H1 (cell line): ENCODE measurements around the gene PLCL1. TPM values are rescaled to one million over a fixed set of nuclear protein-coding genes. Genes with fewer than 3 reads are reported as not detected.

Experiments used
- CTCF ChIA-PET: fragments of 300-600 bp; sonication (Branson Sonifier 250); formaldehyde crosslinking; loops from one replicate; lab custom pipeline; 2021; ENCODE audit not compliant: partially characterized antibody; lab: Charles Lee
- POLR2A ChIA-PET: fragments of 300-600 bp; sonication (Branson Sonifier 250); formaldehyde crosslinking; loops from one replicate; lab custom pipeline; 2021; ENCODE audit warnings: inconsistent platforms; ENCODE audit not compliant: partially characterized antibody; lab: Charles Lee
- DNase-seq, 2 experiments: peaks; one replicate each; pipeline versions ENCODE4 v3.0.0 to v3.0.0-alpha.2; 2010 to 2022; ENCODE audit warnings: low spot score in 2 of 2, low read depth in 1 of 2, mixed read lengths in 1 of 2
- FAIRE-seq: peaks from 2 replicates; lab custom pipeline; 2011; peaks lifted over from hg19 to GRCh38; lab: Jason Lieb, UNC
- H2AFZ ChIP-seq: 2 replicates; pipeline ENCODE4 v1.8.1; 2012; ENCODE audit warnings: low read length, inconsistent platforms
- H2AK5ac ChIP-seq: 2 replicates; pipeline ENCODE4 v1.6.1; 2013; ENCODE audit warnings: low read depth, low read length
- H2BK120ac ChIP-seq: replicated peaks from 2 replicates; pipeline ENCODE3; 2013; ENCODE audit warnings: low read depth, low read length, inconsistent platforms
- H2BK12ac ChIP-seq: 2 replicates; pipeline ENCODE4 v1.6.1; 2013; ENCODE audit warnings: low read depth, low read length
- H2BK15ac ChIP-seq: 2 replicates; pipeline ENCODE4 v1.6.1; 2013; ENCODE audit warnings: low read length
- H2BK20ac ChIP-seq: 2 replicates; pipeline ENCODE4 v1.6.1; 2013; ENCODE audit warnings: low read length
- H2BK5ac ChIP-seq: 2 replicates; pipeline ENCODE4 v1.6.1; 2013; ENCODE audit warnings: low read depth, low read length
- H3K14ac ChIP-seq: 2 replicates; pipeline ENCODE4 v1.6.1; 2013; ENCODE audit warnings: inconsistent platforms; ENCODE audit not compliant: insufficient read length
- H3K18ac ChIP-seq: 2 replicates; pipeline ENCODE4 v1.6.1; 2013; ENCODE audit warnings: low read length; ENCODE audit errors: extremely low read depth
- H3K23ac ChIP-seq: 2 replicates; pipeline ENCODE4 v1.6.1; 2013; ENCODE audit warnings: inconsistent platforms; ENCODE audit not compliant: insufficient read length
- H3K23me2 ChIP-seq: 2 replicates; pipeline ENCODE4 v1.6.1; 2013; ENCODE audit warnings: low read depth, low read length
- H3K27ac ChIP-seq: 2 replicates; pipeline ENCODE4 v1.6.1; 2011; ENCODE audit warnings: low read depth, low read length, inconsistent platforms
- H3K27me3 ChIP-seq, 4 experiments: replicated peaks in 1 of 4; 1 replicate in 1 of 4; 2 replicates in 3 of 4; pipeline versions ENCODE4 v1.6.1 to v1.8.1; 2011 to 2013; ENCODE audit warnings: low read length in 3 of 4, mild to moderate bottlenecking in 3 of 4, inconsistent platforms in 2 of 4, mixed read lengths in 2 of 4, moderate library complexity in 1 of 4; ENCODE audit not compliant: control insufficient read depth in 3 of 4, insufficient read depth in 3 of 4; ENCODE audit errors: extremely low read depth in 1 of 4
- H3K36me3 ChIP-seq, 4 experiments: 2 replicates each; pipeline versions ENCODE4 v1.6.1 to v1.8.1; 2011 to 2013; ENCODE audit warnings: mild to moderate bottlenecking in 4 of 4, low read length in 3 of 4, moderate library complexity in 2 of 4, control low read depth in 1 of 4, inconsistent platforms in 1 of 4; ENCODE audit not compliant: insufficient read depth in 4 of 4, control insufficient read depth in 2 of 4
- H3K4ac ChIP-seq: replicated peaks from 2 replicates; pipeline ENCODE3; 2013; ENCODE audit warnings: low read length, low read depth, mixed read lengths, inconsistent platforms; ENCODE audit not compliant: insufficient read length
- H3K4me1 ChIP-seq, 4 experiments: replicated peaks in 1 of 4; 1 replicate in 1 of 4; 2 replicates in 3 of 4; pipeline versions ENCODE4 v1.6.1 to v1.8.1; 2011 to 2013; ENCODE audit warnings: low read length in 3 of 4, inconsistent platforms in 2 of 4, mixed read lengths in 1 of 4; ENCODE audit not compliant: insufficient read depth in 4 of 4, control insufficient read depth in 3 of 4
- H3K4me2 ChIP-seq, 2 experiments: 2 replicates each; pipeline versions ENCODE4 v1.6.1 to v1.8.1; 2011 to 2013; ENCODE audit warnings: low read depth in 2 of 2, low read length in 2 of 2, control low read depth in 1 of 2, inconsistent platforms in 1 of 2, mild to moderate bottlenecking in 1 of 2; ENCODE audit not compliant: insufficient read depth in 1 of 2
- H3K4me3 ChIP-seq, 4 experiments: fragments of 200-600, 300-600 bp in 1 of 4; sonication (generic), shearing (Covaris generic), sonication (Bioruptor Twin) in 1 of 4; 2 replicates each; pipeline versions ENCODE4 v1.5.1 to v1.8.1; 2011 to 2016; ENCODE audit warnings: low read length in 4 of 4, low read depth in 3 of 4, control low read depth in 2 of 4, inconsistent platforms in 2 of 4, mild to moderate bottlenecking in 2 of 4, mixed read lengths in 1 of 4, moderate library complexity in 1 of 4; ENCODE audit not compliant: insufficient read depth in 2 of 4; ENCODE audit errors: extremely low read depth in 1 of 4
- H3K56ac ChIP-seq: replicated peaks from 2 replicates; pipeline ENCODE3; 2013; ENCODE audit warnings: low read depth, mild to moderate bottlenecking, mixed read lengths, low read length, inconsistent platforms; ENCODE audit not compliant: insufficient read length
- H3K79me1 ChIP-seq: 2 replicates; pipeline ENCODE4 v1.6.1; 2013; ENCODE audit warnings: low read depth, low read length, control low read depth
- H3K79me2 ChIP-seq, 2 experiments: 2 replicates each; pipeline versions ENCODE4 v1.6.1 to v1.8.1; 2012 to 2013; ENCODE audit warnings: low read length in 2 of 2, mild to moderate bottlenecking in 2 of 2, inconsistent platforms in 1 of 2; ENCODE audit not compliant: insufficient read depth in 2 of 2, control insufficient read depth in 1 of 2
- H3K9ac ChIP-seq, 4 experiments: replicated peaks in 1 of 4; 1 replicate in 1 of 4; 2 replicates in 3 of 4; pipeline versions ENCODE4 v1.6.1 to v1.8.1; 2011 to 2013; ENCODE audit warnings: low read depth in 3 of 4, low read length in 3 of 4, control low read depth in 2 of 4, mild to moderate bottlenecking in 2 of 4, moderate library complexity in 2 of 4, inconsistent platforms in 1 of 4; ENCODE audit errors: extremely low read depth in 1 of 4
- H3K9me3 ChIP-seq, 2 experiments: 2 replicates each; pipeline versions ENCODE4 v1.6.1 to v1.8.1; 2012 to 2013; ENCODE audit warnings: mild to moderate bottlenecking in 2 of 2, moderate library complexity in 2 of 2, control low read depth in 1 of 2, inconsistent platforms in 1 of 2, low read depth in 1 of 2, low read length in 1 of 2, mixed read lengths in 1 of 2; ENCODE audit not compliant: insufficient read depth in 2 of 2
- H4K20me1 ChIP-seq, 2 experiments: replicated peaks in 1 of 2; 2 replicates each; pipeline versions ENCODE3 to v1.8.1; 2011 to 2013; ENCODE audit warnings: inconsistent platforms in 2 of 2, low read length in 2 of 2, mild to moderate bottlenecking in 1 of 2; ENCODE audit not compliant: insufficient read depth in 2 of 2, control insufficient read depth in 1 of 2
- H4K5ac ChIP-seq: 2 replicates; pipeline ENCODE4 v1.6.1; 2013; ENCODE audit warnings: low read length, low read depth, mixed read lengths, inconsistent platforms; ENCODE audit not compliant: insufficient read length
- H4K8ac ChIP-seq: 2 replicates; pipeline ENCODE4 v1.8.0; 2013; ENCODE audit warnings: mild to moderate bottlenecking, moderate library complexity, low read length, inconsistent platforms; ENCODE audit not compliant: insufficient read depth; ENCODE audit errors: extremely low read depth
- H4K91ac ChIP-seq: replicated peaks from 2 replicates; pipeline ENCODE3; 2013; ENCODE audit warnings: low read length, mixed read lengths, inconsistent platforms; ENCODE audit not compliant: insufficient read length
- BCL11A ChIP-seq, 2 experiments: IDR thresholded peaks; one replicate each; pipeline ENCODE4 v1.6.1; 2011; ENCODE audit warnings: low read depth in 2 of 2, low read length in 2 of 2, mild to moderate bottlenecking in 2 of 2
- EP300 ChIP-seq, 2 experiments: IDR thresholded peaks; 1 replicate in 1 of 2; 2 replicates in 1 of 2; pipeline ENCODE4 v1.6.1; 2011 to 2012; ENCODE audit warnings: low read depth in 2 of 2, low read length in 2 of 2, mild to moderate bottlenecking in 2 of 2, borderline replicate concordance in 1 of 2, inconsistent platforms in 1 of 2, moderate library complexity in 1 of 2
- EZH2 ChIP-seq: fragments of 200-600 bp; sonication (generic); IDR thresholded peaks from 2 replicates; pipeline ENCODE4 v1.7.1; 2012; ENCODE audit warnings: low read depth, mild to moderate bottlenecking, moderate library complexity, low read length, inconsistent platforms; ENCODE audit not compliant: severe bottlenecking
- GTF2F1 ChIP-seq: IDR thresholded peaks from 2 replicates; pipeline ENCODE4 v1.6.1; 2012; ENCODE audit warnings: low read depth, low read length, improper control_type of control experiment, borderline replicate concordance
- MAFK ChIP-seq: IDR thresholded peaks from 2 replicates; pipeline ENCODE4 v1.6.1; 2012; ENCODE audit warnings: low read depth, mild to moderate bottlenecking, improper control_type of control experiment, low read length
- POLR2AphosphoS5 ChIP-seq: IDR thresholded peaks from 2 replicates; pipeline ENCODE4 v1.6.1; 2011; ENCODE audit warnings: low read depth, low read length
- SUZ12 ChIP-seq: fragments of 200-600 bp; sonication (generic); IDR thresholded peaks from 2 replicates; pipeline ENCODE4 v1.6.1; 2012; ENCODE audit warnings: mild to moderate bottlenecking, inconsistent platforms, low read length, moderate library complexity, mixed read lengths
- TAF1 ChIP-seq: IDR thresholded peaks from 2 replicates; pipeline ENCODE4 v1.6.1; 2011; ENCODE audit warnings: mild to moderate bottlenecking, low read depth, low read length
- TAF7 ChIP-seq: optimal IDR thresholded peaks from 2 replicates; pipeline ENCODE3; 2011; ENCODE audit warnings: low read depth, mild to moderate bottlenecking, inconsistent platforms, low read length, moderate library complexity, borderline replicate concordance
- WGBS, 2 experiments: shearing (Covaris generic) in 1 of 2; methylation state at CpG; one replicate each; pipeline versions ENCODE4 v1.1.6 to v1.1.7; 2013 to 2015; ENCODE audit warnings: low lambda C conversion rate in 2 of 2, mixed read lengths in 2 of 2, inconsistent platforms in 1 of 2, low coverage in 1 of 2, missing lambda C conversion rate in 1 of 2; ENCODE audit not compliant: insufficient replicate concordance in 2 of 2, insufficient coverage in 1 of 2, insufficient read length in 1 of 2; ENCODE audit errors: extremely low coverage in 1 of 2, missing lambda C conversion rate in 1 of 2; 5-methylcytosine and 5-hydroxymethylcytosine counted together
- polyA plus RNA-seq, 7 experiments: library from polyadenylated mRNA; depleted of rRNA in 3 of 7; stranded (reverse) in 5 of 7; unstranded in 2 of 7; fragments of >200 nt in 5 of 7; fragments of 200-250 nt in 2 of 7; gene quantifications; 1 replicate in 5 of 7; 2 replicates in 1 of 7; 4 replicates in 1 of 7; pipeline versions ENCODE4 v1.2.1 to v1.2.3, GENCODE V29; 2011 to 2013; ENCODE audit warnings: missing spikeins in 2 of 7, mixed read lengths in 2 of 7
- total RNA-seq: library from RNA; stranded (reverse); fragmentation: NEBNext Ultra II Directional; extraction: Animal tissue kit (Norgen Biotek cat#: 25700); gene quantifications from 2 replicates; pipeline ENCODE4 v1.2.1, GENCODE V29; 2021

PLCL1 gene
- total and polyA plus RNA-seq, 2 of the 8 experiments (the other 6 are each of a cell fraction or from before 2014, with no cell fraction given) = not detected

DNA sequence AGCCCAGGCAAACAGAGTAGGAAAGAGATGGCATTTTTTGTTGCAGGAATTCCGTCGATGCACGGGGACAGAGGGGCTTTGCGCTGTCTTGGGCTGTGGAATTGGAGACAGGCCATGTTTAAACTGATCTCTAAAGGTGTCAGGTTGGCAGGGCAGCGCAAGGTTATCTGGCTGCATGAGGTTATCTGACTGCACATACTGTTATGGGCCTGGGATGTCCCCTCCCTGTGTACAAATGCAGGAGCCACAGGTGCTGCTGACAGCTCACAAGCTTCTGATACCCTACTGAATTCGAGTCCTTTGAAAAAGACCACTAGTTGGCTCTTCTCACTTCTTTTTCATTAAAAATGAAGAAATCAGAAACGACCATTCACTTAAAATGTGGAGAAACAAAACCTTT is 255.4 kb downstream of the PLCL1 start:
- no peak overlapping the region for H3K4me2 ChIP-seq
- no peaks in the 10 kb centered on the region for H3K27me3 ChIP-seq
- DNase-seq (no peak), FAIRE-seq (no peak)
- no peaks in the 10 kb centered on the region for H3K36me3 ChIP-seq
- H3K23ac ChIP-seq = no peak overlapping the region
- ChIA-PET POLR2A (no interaction called here), CTCF (interaction anchor here (1.3 kb wide), 1 partner anchor 208 kb away, joined by 4 read pairs; no protein-coding TSS in a partner anchor)
- H3K23me2 ChIP-seq = no peaks in the 10 kb centered on the region
- H3K4me3 ChIP-seq = no peak overlapping the region
- no peak overlapping the region for H4K5ac ChIP-seq
- H3K56ac ChIP-seq = no peak overlapping the region
- TF ChIP-seq POLR2AphosphoS5 (no peak), BCL11A (IDR thresholded peaks at IDR 0.05; ENCODE audit: low read depth in 2 of 2, low read length in 2 of 2) (no peak), TAF1 (no peak), SUZ12 (no peak), TAF7 (no peak), MAFK (no peak), EZH2 (no peak), EP300 (IDR thresholded peaks at IDR 0.05; ENCODE audit: borderline replicate concordance in 1 of 2, low read depth in 2 of 2, low read length in 2 of 2) (no peak), GTF2F1 (no peak)
- no peak overlapping the region for H2BK15ac ChIP-seq
- no peak overlapping the region for H4K8ac ChIP-seq
- H2BK5ac ChIP-seq = no peak overlapping the region
- H3K27ac ChIP-seq = no peak overlapping the region
- H3K79me1 ChIP-seq = no peaks in the 10 kb centered on the region
- no peak overlapping the region for H2BK12ac ChIP-seq
- H3K18ac ChIP-seq = no peak overlapping the region
- no peak overlapping the region for H3K9ac ChIP-seq
- H2AFZ ChIP-seq = peak overlapping the region; percentile 16; the same call in 1 of the 2 replicates
- no peaks in the 10 kb centered on the region for H3K79me2 ChIP-seq
- H4K20me1 ChIP-seq = no peaks in the 10 kb centered on the region
- no peak overlapping the region for H3K4ac ChIP-seq
- no peak overlapping the region for H4K91ac ChIP-seq
- H3K14ac ChIP-seq = no peak overlapping the region
- WGBS, 2 experiments = 89% methylated on average over 7 of the region's 7 CpGs; no CpG with 5 or more reads in 1 of the 2 experiments
- H2BK20ac ChIP-seq = no peak overlapping the region
- H3K4me1 ChIP-seq = no peaks in the 10 kb centered on the region
- no peak overlapping the region for H2BK120ac ChIP-seq
- H3K9me3 ChIP-seq = no peaks in the 10 kb centered on the region
- H2AK5ac ChIP-seq = no peak overlapping the region
